Measurements from ENCODE around the gene GNG12. TPM values are rescaled to one million over a fixed set of nuclear protein-coding genes. Genes with fewer than 3 reads are reported as not detected.
"Not testable (repeated sequence)": the region's sequence is repeated elsewhere in the genome, so short reads cannot be mapped to it uniquely, and the experiment has no call there.

Gene GNG12
- total and polyA plus RNA-seq, 2 donors (not counting 3 experiments of a cell fraction or from before 2014, with no cell fraction given) = 107 to 152 TPM

GRCh38 chr1:67657152-67657551 is 176.1 kb downstream of the GNG12 start:
- H3K9me1 ChIP-seq (replicated peaks; ENCODE audit: control insufficient read depth, extremely low read depth, insufficient read depth, low read length); H3K79me2 ChIP-seq (ENCODE audit: control insufficient read depth, insufficient read depth, low read length); FAIRE-seq; H3K4me2 ChIP-seq (ENCODE audit: insufficient read depth, low read length); H4K20me1 ChIP-seq (replicated peaks; ENCODE audit: control insufficient read depth, extremely low read depth, insufficient read depth, low read length); intact Hi-C loops (cut with micrococcal nuclease); H3K9ac ChIP-seq (replicated peaks; ENCODE audit: extremely low read depth, insufficient read depth, low read length); H2AFZ ChIP-seq (ENCODE audit: low read depth, low read length); H3K4me1 ChIP-seq (ENCODE audit: control insufficient read depth, extremely low read depth, insufficient read depth, low read length); H3K9me3 ChIP-seq (replicated peaks; ENCODE audit: control insufficient read depth, insufficient read depth, low read length); H3K27me3 ChIP-seq (ENCODE audit: control insufficient read depth in 2 of 2, insufficient read depth in 2 of 2, low read length in 2 of 2); H3K36me3 ChIP-seq (ENCODE audit: control insufficient read depth in 2 of 2, extremely low read depth in 1 of 2, insufficient read depth in 2 of 2, low read length in 2 of 2); BruUV-seq (replicated peaks); DNase-seq (ENCODE audit: low read depth, low spot score); H3K27ac ChIP-seq (ENCODE audit: insufficient read depth, low read depth, low read length); dilution Hi-C loops (cut with MboI; ENCODE audit: extremely low pct_ligation_motif_present, low sequenced_read_pairs); H3K4me3 ChIP-seq (replicated peaks in 1 of 3; ENCODE audit: insufficient read depth in 1 of 3, low read depth in 1 of 3, low read length in 3 of 3): not testable (repeated sequence)
- ChIA-PET CTCF (interaction anchor here (1.1 kb wide), 1 partner anchor 95 kb away, joined by 4 read pairs; no protein-coding TSS in a partner anchor), POLR2A (interaction anchor here (0.6 kb wide), 1 partner anchor 30 kb away, joined by 4 read pairs; no protein-coding TSS in a partner anchor)

GRCh38 chr1:67655581-67655980 is 177.7 kb downstream of the GNG12 start:
- TF ChIP-seq MAX (IDR thresholded peaks at IDR 0.05; ENCODE audit: insufficient read depth, insufficient read length) = no peak
- no peak for TF ChIP-seq POLR2A (IDR thresholded peaks at IDR 0.05; ENCODE audit: low read depth, low read length)
- TF ChIP-seq MYC (IDR thresholded peaks at IDR 0.05; ENCODE audit: low read depth, low read length) = no peak
- TF ChIP-seq GATA2 (IDR thresholded peaks at IDR 0.05; ENCODE audit: insufficient read depth, insufficient read length, low read depth, low read length) = no peak
- TF ChIP-seq POLR2AphosphoS5 (IDR thresholded peaks at IDR 0.05; ENCODE audit: insufficient read depth, low read depth, low read length) = no peak
- no peak for TF ChIP-seq EZH2 (IDR thresholded peaks at IDR 0.05; ENCODE audit: borderline replicate concordance, low read depth, low read length, severe bottlenecking)
- no peak for TF ChIP-seq CTCF (IDR thresholded peaks at IDR 0.05; ENCODE audit: extremely low read depth in 1 of 2, insufficient read depth in 1 of 2, low read depth in 1 of 2, low read length in 2 of 2)
- no peak for TF ChIP-seq JUN (IDR thresholded peaks at IDR 0.05; ENCODE audit: borderline replicate concordance, insufficient read depth, insufficient read length, low read depth)
- TF ChIP-seq FOS (IDR thresholded peaks at IDR 0.05; ENCODE audit: borderline replicate concordance, insufficient read depth, low read length) = no peak
- H3K36me3 ChIP-seq (ENCODE audit: control insufficient read depth in 2 of 2, extremely low read depth in 1 of 2, insufficient read depth in 2 of 2, low read length in 2 of 2) = no peaks in the 10 kb centered on the region
- CTCF ChIA-PET = interaction anchor here (1.0 kb wide), 1 partner anchor 12 kb away, joined by 3 read pairs; no protein-coding TSS in a partner anchor
- H3K4me3 ChIP-seq (replicated peaks in 1 of 3; ENCODE audit: insufficient read depth in 1 of 3, low read depth in 1 of 3, low read length in 3 of 3) = no peak overlapping the region
- POLR2A ChIA-PET = interaction anchor here (0.6 kb wide), 1 partner anchor 577 kb away, joined by 5 read pairs; no protein-coding TSS in a partner anchor
- no peak overlapping the region for H3K27ac ChIP-seq (ENCODE audit: insufficient read depth, low read depth, low read length)
- DNase-seq (ENCODE audit: low read depth, low spot score) = no peak
- no peaks in the 10 kb centered on the region for H3K4me1 ChIP-seq (ENCODE audit: control insufficient read depth, extremely low read depth, insufficient read depth, low read length)
- no peaks in the 10 kb centered on the region for H4K20me1 ChIP-seq (replicated peaks; ENCODE audit: control insufficient read depth, extremely low read depth, insufficient read depth, low read length)
- no peak overlapping the region for H3K9ac ChIP-seq (replicated peaks; ENCODE audit: extremely low read depth, insufficient read depth, low read length)
- H3K79me2 ChIP-seq (ENCODE audit: control insufficient read depth, insufficient read depth, low read length) = no peaks in the 10 kb centered on the region
- no TSS peak for BruUV-seq (replicated peaks)
- no peak overlapping the region for H2AFZ ChIP-seq (ENCODE audit: low read depth, low read length)
- no peaks in the 10 kb centered on the region for H3K27me3 ChIP-seq (ENCODE audit: control insufficient read depth in 2 of 2, insufficient read depth in 2 of 2, low read length in 2 of 2)
- no peaks in the 10 kb centered on the region for H3K9me3 ChIP-seq (replicated peaks; ENCODE audit: control insufficient read depth, insufficient read depth, low read length)
- dilution Hi-C loops (cut with MboI; ENCODE audit: extremely low pct_ligation_motif_present, low sequenced_read_pairs) = no loop called here
- intact Hi-C loops (cut with micrococcal nuclease) = no loop called here
- no peak for FAIRE-seq
- H3K4me2 ChIP-seq (ENCODE audit: insufficient read depth, low read length) = no peak overlapping the region
- no peaks in the 10 kb centered on the region for H3K9me1 ChIP-seq (replicated peaks; ENCODE audit: control insufficient read depth, extremely low read depth, insufficient read depth, low read length)
